Activated CD4-positive, alpha-beta T cell treated with anti-CD3 and anti-CD28 coated beads for 24 hours (primary cell): Measurements from ENCODE around the gene LTBP2.
"Not testable (repeated sequence)": the region's sequence is repeated elsewhere in the genome, so short reads cannot be mapped to it uniquely, and the experiment has no call there.

Experiments used
- DNase-seq, 2 donors: peaks; one replicate each; pipeline ENCODE4 v3.0.0-alpha.2; 2020; ENCODE audit warnings: low read depth in 2 of 2

Gene LTBP2

DNA sequence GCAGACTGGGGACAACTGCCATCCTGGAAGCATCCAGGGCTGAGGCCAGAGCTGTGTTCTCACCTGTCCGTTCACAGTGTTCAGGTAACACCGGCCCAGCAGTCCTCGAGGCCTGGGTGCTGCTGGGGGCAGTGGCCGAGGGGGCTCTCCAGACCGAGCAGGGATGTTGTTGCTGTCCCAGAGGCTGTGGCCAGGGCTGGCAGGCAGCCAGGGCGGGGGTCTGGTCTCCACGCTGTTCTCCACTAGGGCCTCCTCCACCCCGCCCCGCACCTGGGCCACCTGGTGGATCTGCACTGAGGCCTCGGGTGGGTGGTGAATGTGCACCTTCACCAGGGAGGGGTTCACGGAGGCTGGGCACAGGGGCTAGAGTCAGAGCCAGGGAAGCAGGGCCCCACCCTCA is 61.0 kb downstream of the LTBP2 start:
- no peak for DNase-seq

DNA sequence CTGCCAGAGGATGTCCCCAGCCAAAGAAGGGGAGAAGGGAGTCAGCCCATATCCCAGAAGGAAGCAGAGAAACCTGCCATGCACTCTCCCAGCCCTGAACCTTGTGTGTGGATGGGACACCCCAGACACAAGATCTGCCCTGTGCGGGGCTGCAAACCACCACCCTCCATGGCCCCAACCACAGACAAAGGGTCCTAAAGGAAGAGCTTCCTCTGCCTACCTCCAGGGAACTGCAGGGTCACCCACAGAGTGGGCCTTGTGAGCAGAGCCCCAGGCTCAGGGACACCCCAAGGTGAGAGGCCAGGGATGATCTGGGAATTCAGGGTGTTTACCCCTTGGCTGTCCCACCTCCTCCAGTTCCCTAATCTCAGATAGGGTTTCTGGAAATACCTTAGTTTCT is 62.0 kb downstream of the LTBP2 start:
- no peak for DNase-seq

- DNase-seq, result no peak
Measured at GRCh38 chr14:74549588-74549987, 62.4 kb downstream of the LTBP2 start.

DNA sequence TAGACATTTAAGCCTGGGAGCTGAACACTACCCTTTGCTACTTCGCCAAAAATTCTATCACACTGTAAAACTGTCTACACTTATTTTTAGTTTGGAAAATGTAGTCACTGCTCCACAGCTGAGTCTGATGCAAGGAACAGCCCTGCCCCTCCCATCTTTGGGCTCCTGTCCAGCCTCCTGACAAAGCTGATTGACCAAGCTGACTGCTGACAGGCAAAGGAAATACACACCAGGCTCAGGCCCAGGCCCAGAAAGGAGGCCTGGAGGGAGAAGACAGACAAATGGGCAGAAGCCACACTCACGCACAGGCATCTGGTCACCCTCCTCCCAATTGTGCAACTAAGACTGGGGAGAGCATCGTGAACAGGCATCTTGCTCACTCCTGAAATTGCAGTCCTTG is 63.2 kb downstream of the LTBP2 start:
- DNase-seq, result no peak

- DNase-seq, result no peak
Measured at GRCh38 chr14:74547331-74547927, 64.6 kb downstream of the LTBP2 start.

DNA sequence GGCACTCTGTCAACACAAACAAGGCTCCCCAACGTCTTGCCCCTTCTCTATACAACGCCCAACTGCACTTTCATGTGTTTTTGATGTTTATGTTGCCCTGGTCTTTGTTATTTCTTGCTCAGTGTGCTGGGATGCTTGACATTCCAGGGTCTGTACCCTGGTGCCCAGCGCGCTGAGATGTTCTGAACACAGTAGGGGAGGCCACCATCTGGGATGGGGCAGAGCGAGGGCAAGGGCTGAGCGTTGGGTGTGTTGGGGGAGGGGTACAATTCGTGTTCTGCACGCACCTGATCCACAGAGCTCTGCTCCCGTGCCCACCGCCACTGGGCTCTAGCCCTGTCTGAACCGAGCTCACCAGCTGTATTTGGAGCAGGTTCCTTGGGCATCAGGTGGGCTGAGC is 65.6 kb downstream of the LTBP2 start:
- DNase-seq, result no peak

DNA sequence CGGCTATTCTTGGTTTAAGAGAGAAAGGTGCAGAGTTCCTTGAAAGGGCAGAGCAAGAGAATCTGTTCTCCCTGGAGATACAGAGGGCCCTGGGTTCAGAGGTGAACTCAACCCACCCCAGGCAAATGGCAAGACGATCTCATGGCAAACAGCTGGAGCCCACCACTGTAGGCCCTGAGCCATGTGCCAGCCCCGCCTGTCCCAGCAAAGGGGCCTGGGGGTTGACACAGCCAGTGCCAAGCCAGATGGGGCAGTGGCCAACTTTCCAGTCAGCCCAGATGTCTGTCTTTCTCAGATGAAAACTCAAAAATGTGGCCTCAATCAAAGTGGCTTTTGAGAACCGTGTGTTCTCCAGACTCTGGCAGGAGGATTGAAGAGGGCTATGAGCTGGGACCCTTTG is 66.7 kb downstream of the LTBP2 start:
- DNase-seq, result no peak

- DNase-seq, result no peak
Measured at GRCh38 chr14:74543771-74544438, 68.1 kb downstream of the LTBP2 start.

- no peak for DNase-seq
Measured at GRCh38 chr14:74542056-74542685, 69.9 kb downstream of the LTBP2 start.

- DNase-seq, result no peak
Measured at GRCh38 chr14:74541225-74541624, 70.8 kb downstream of the LTBP2 start.

- DNase-seq, result no peak
Measured at GRCh38 chr14:74539503-74539902, 72.5 kb downstream of the LTBP2 start.

DNA sequence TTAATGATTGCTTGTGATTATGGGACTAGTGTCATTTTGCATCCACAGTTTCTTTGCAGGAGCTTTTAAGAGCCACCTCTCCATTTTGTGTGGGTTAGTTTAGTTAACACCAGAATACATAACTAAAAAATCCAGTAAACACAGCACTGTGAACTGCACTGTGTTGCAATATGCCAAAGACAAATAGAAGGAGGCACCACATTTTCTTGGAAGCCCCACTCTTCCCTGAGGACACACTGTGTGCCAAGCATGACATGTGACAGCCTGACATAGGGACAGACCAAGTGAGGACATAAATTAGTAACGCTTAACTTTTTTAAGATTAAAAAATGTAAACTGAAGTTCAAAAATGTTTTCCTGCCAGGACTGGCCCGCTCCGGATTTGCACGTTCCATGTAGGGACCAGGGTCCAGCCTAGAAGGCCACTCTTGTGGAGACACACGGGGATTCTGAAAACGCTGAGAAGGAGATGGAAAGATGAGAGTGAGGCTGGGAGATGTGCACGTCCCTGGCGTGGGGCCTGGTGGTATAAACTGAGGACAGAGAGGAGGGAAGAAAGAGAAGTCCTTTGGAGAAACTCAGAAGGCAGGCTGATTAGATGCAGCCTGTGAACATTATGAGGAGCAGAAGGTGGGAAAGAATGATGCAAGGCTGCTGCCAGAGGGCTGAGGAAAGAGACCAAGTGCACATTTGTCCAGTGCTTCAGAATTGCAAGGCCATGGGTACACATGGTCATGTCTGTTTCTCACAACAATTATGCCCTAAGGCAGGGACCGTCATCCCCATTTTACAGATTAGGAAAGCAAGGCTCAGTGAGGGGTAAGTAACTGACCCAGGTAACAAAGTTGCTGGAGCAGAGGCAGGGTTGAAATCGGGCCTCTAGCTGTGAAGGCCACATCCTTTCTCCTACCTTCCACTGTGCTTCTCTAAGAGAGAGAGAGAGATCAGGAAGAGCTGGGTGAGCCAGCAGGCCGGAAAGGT is 73.3 kb downstream of the LTBP2 start:
- no peak for DNase-seq

GRCh38 chr14:74536336-74536735 is 75.7 kb downstream of the LTBP2 start:
- DNase-seq, result not testable (repeated sequence)

- no peak for DNase-seq
Measured at GRCh38 chr14:74535756-74536325, 76.2 kb downstream of the LTBP2 start.

DNA sequence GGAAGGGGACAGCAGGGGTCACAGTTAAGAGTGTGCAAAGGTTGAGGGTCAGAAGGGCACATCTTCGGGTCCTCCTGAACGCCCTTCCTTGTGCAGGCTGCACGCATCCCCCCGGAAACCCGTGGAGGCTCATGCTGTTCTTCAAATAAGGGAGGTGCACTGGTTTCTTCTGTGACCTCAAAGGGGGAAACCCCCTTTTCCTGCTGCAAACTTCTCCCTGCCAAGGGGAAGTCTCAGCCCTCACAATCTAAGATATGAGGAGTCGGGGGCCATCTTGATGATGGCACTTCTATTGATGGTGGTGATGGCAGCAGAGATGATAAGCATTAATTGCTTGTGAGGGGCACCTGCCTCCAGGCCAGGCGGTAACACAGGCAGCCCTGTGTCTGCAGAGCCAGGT is 78.5 kb downstream of the LTBP2 start:
- DNase-seq, result no peak

DNA sequence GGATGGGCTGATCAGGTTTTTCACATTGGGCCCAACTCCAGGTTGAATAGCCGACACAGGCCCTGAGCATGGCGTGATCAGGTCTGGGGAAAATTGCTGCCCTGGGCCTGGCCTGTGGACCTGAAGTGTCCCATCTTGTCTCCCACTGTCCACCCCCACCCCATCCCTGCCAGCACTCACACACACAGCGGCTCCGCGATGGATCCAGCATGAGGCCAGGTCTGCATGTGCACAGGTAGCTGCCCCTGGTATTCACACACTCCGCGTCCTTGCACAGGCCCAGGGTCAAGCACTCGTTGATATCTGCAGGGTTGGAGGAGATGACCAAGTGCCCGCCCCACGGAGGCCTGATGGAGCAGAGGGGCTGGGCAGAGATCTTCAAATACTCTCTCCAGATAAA is 79.8 kb downstream of the LTBP2 start:
- DNase-seq, result no peak

GRCh38 chr14:74531467-74531866 is 80.6 kb downstream of the LTBP2 start:
- no peak for DNase-seq

- DNase-seq, result no peak
Measured at GRCh38 chr14:74531006-74531405, 81.0 kb downstream of the LTBP2 start.

DNA sequence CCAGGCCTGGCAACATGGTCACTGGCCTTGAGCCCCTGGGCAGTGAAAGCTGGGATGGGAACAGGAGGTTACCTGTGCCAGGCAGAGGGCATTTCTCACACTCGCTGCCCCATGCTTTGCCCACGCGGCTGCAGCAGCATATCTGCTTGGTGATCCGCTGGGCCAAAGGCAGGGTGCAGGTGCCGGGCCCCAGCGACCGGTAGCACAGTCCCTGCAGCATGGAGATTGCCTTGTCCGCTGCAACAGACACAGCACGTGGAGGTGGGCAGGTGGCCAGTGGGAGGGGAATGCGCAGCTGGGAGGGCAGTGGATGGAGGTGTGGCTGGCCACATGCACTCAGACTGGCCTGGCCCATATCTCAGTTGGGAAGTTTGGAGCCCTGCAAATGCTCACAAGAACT is 83.2 kb downstream of the LTBP2 start:
- no peak for DNase-seq

DNA sequence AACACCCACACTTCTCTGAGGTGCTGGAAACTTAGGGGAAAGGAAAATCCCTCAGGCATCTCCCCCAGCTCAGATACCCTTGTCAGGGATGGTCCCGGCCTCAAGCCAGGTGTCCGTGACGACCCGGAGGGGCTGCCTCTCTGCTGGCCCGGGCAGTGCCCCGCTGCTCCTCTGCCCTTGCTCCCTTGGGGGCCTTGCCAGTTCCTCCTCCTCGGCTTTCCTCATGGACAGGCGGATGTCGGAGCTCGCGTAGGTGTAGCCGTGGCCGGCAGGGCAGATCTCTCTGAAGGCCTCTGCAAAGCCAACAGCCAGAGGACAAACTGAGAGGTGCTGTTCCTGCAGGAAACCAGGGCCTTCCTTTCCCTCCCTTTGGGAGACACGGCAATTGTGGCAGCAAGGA is 83.6 kb downstream of the LTBP2 start:
- DNase-seq, result no peak

DNA sequence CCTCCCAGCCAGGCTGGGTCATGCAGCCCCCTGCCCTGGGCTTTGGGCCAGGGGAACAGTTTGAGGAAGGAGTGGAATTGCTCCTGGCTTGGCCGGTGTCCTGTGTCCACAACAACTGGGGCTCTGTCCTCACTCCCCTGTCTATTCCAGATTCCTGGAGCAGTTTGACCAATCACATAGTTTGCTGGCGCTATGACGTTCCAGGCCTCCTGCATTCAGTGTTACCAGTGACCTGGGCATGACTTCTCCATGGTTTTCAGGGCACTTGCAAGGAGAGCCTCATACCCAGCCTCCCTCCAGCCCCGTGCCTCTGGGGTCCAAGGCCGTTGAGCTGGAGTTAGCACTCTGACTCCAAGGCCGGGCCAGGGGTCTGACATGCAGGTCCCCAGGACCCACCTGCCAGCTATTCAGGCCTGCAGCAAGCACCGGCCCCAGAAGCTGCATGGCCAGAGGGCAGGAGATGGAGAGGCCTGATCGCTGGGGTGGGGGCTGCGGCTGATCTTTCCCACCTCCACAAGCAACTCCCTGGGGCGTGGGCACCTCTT is 84.2 kb downstream of the LTBP2 start:
- DNase-seq, result no peak
